Upper lobe of left lung (tissue), 6 donors: ENCODE data around the gene HDHD2. TPM values are rescaled to one million over a fixed set of nuclear protein-coding genes. Genes with fewer than 3 reads are reported as not detected.

Source experiments
- ATAC-seq, 2 donors: fragments of 200-7000 bp; cut with Tn5 transposase; one replicate each; pipeline ENCODE4 v1.9.1; 2022; ENCODE audit warnings: mild to moderate bottlenecking in 2 of 2, moderate library complexity in 2 of 2; ENCODE audit not compliant: low FRiP score in 2 of 2
- DNase-seq, 2 donors: peaks; one replicate each; pipeline ENCODE4 v3.0.0-alpha.2; 2019 to 2020
- H3K27ac ChIP-seq, 4 donors: fragments of 200-600 bp; sonication (generic); one replicate each; pipeline ENCODE4 v1.5.1; 2016 to 2019
- H3K27me3 ChIP-seq, 4 donors: fragments of 200-600 bp; sonication (generic); one replicate each; pipeline ENCODE4 v1.5.1; 2017 to 2019
- H3K36me3 ChIP-seq, 4 donors: fragments of 200-600 bp; sonication (generic); one replicate each; pipeline ENCODE4 v1.5.1; 2016 to 2019
- H3K4me1 ChIP-seq, 4 donors: fragments of 200-600 bp; sonication (generic); one replicate each; pipeline ENCODE4 v1.5.1; 2018 to 2019
- H3K4me3 ChIP-seq, 4 donors: fragments of 200-600 bp; sonication (generic); one replicate each; pipeline ENCODE4 v1.5.1; 2017 to 2019; ENCODE audit warnings: mild to moderate bottlenecking in 2 of 4, moderate library complexity in 1 of 4
- H3K9me3 ChIP-seq, 4 donors: fragments of 200-600 bp; sonication (generic); one replicate each; pipeline ENCODE4 v1.5.1; 2018 to 2019
- CTCF ChIP-seq, 6 experiments: fragments of 450-650 bp in 4 of 6; fragments of 200-600 bp in 2 of 6; sonication (generic) in 2 of 6; IDR thresholded peaks; one replicate each; pipeline ENCODE4 v1.5.1; 2016 to 2019; ENCODE audit warnings: antibody characterized with exemption in 6 of 6
- EP300 ChIP-seq, 4 donors: sonication (generic); formaldehyde crosslinking; IDR thresholded peaks; one replicate each; pipeline ENCODE4 v1.5.1; 2017; ENCODE audit warnings: antibody characterized with exemption in 4 of 4, control low read depth in 2 of 4
- POLR2A ChIP-seq, 4 donors: fragments of 450-650 bp; IDR thresholded peaks; one replicate each; pipeline ENCODE4 v1.5.1; 2016 to 2017; ENCODE audit warnings: antibody characterized with exemption in 4 of 4, mild to moderate bottlenecking in 2 of 4
- POLR2AphosphoS5 ChIP-seq, 2 donors: sonication (generic); formaldehyde crosslinking; IDR thresholded peaks; one replicate each; pipeline ENCODE4 v1.5.1; 2017; ENCODE audit warnings: antibody characterized with exemption in 2 of 2
- WGBS, 2 donors: methylation state at CpG; one replicate each; pipeline ENCODE4 v1.1.5; 2017 to 2018; 5-methylcytosine and 5-hydroxymethylcytosine counted together
- total RNA-seq, 6 donors: library from RNA; depleted of rRNA in 4 of 6; stranded (reverse); fragments of >200 nt in 4 of 6; gene quantifications; one replicate each; pipeline versions ENCODE4 v1.1.0 to v1.2.1, GENCODE V29; 2016 to 2021
- donor health status: DM: no; HTN: no; CAD: no; lungs with moderate emphysema.
- donor health status: DM: no; HTN: yes; CAD: no; lungs with severe emphysema.

The HDHD2 gene
- total RNA-seq, 6 donors from 2014 or later: 19.0 to 39.1 (median 32.1) TPM

- TF ChIP-seq POLR2A (IDR thresholded peaks at IDR 0.05): no peak
- no peak for TF ChIP-seq EP300 (IDR thresholded peaks at IDR 0.05)
- no peak for TF ChIP-seq POLR2AphosphoS5 (IDR thresholded peaks at IDR 0.05)
- no peak for TF ChIP-seq CTCF (IDR thresholded peaks at IDR 0.05)
- H3K9me3 ChIP-seq: no peaks in the 10 kb centered on the region
- no peaks in the 10 kb centered on the region for H3K27me3 ChIP-seq
- H3K4me3 ChIP-seq: no peak overlapping the region
- no peaks in the 10 kb centered on the region for H3K36me3 ChIP-seq
- 91 to 97% methylated on average over 3 of the region's 3 CpGs for WGBS, 2 donors
- ATAC-seq: no peak
- H3K27ac ChIP-seq: no peak overlapping the region
- no peak for DNase-seq
- H3K4me1 ChIP-seq: peaks cover 14 to 24% (median 17%) of the 10 kb centered on the region in 4 donors
These were observed 4.1 kb downstream of the HDHD2 start for GRCh38 chr18:47146206-47146605.

GRCh38 chr18:47143899-47144485, 6.3 kb downstream of the HDHD2 start:
- Histone ChIP-seq H3K9me3 (no peaks in the 10 kb centered on the region), H3K27me3 (no peaks in the 10 kb centered on the region), H3K27ac (no peak overlapping the region), H3K36me3 (no peaks in the 10 kb centered on the region), H3K4me3 (no peak overlapping the region), H3K4me1 (peaks cover 6 to 8% (median 7%) of the 10 kb centered on the region in 4 donors)
- no peak for TF ChIP-seq EP300 (IDR thresholded peaks at IDR 0.05)
- no peak for TF ChIP-seq POLR2AphosphoS5 (IDR thresholded peaks at IDR 0.05)
- TF ChIP-seq CTCF (IDR thresholded peaks at IDR 0.05): no peak
- TF ChIP-seq POLR2A (IDR thresholded peaks at IDR 0.05): no peak
- whole genome bisulfite sequencing, 2 donors: 92 to 93% methylated on average over 4 of the region's 4 CpGs
- DNase-seq: no peak
- ATAC-seq: no peak

GRCh38 chr18:47143153-47143552, 7.1 kb downstream of the HDHD2 start:
- ATAC-seq (no peak), DNase-seq (no peak)
- no peak overlapping the region for H3K27ac ChIP-seq
- H3K27me3 ChIP-seq: no peaks in the 10 kb centered on the region
- H3K4me1 ChIP-seq: peaks cover 0 to under 1% (median 0%) of the 10 kb centered on the region in 4 donors
- no peak overlapping the region for H3K4me3 ChIP-seq
- no peaks in the 10 kb centered on the region for H3K9me3 ChIP-seq
- TF ChIP-seq POLR2AphosphoS5 (IDR thresholded peaks at IDR 0.05): no peak
- no peaks in the 10 kb centered on the region for H3K36me3 ChIP-seq
- WGBS, 2 donors: 95 to 98% methylated on average over 5 of the region's 5 CpGs

GRCh38 chr18:47141289-47141688, 9.0 kb downstream of the HDHD2 start:
- peaks cover 0 to 1% (median under 1%) of the 10 kb centered on the region in 4 donors for H3K36me3 ChIP-seq
- no peaks in the 10 kb centered on the region for H3K9me3 ChIP-seq
- ATAC-seq: no peak
- DNase-seq: no peak
- no peaks in the 10 kb centered on the region for H3K27me3 ChIP-seq
- no peaks in the 10 kb centered on the region for H3K4me1 ChIP-seq
- no peak overlapping the region for H3K27ac ChIP-seq
- H3K4me3 ChIP-seq: no peak overlapping the region
- no peak for TF ChIP-seq POLR2A (IDR thresholded peaks at IDR 0.05)
- TF ChIP-seq EP300 (IDR thresholded peaks at IDR 0.05): no peak
- no peak for TF ChIP-seq CTCF (IDR thresholded peaks at IDR 0.05)
- no peak for TF ChIP-seq POLR2AphosphoS5 (IDR thresholded peaks at IDR 0.05)

GRCh38 chr18:47121146-47121545, 29.2 kb downstream of the HDHD2 start:
- H3K36me3 ChIP-seq: peaks cover 0 to 14% (median 0%) of the 10 kb centered on the region in 4 donors
- no peak for TF ChIP-seq POLR2A (IDR thresholded peaks at IDR 0.05)
- no peak for TF ChIP-seq POLR2AphosphoS5 (IDR thresholded peaks at IDR 0.05)
- TF ChIP-seq CTCF (IDR thresholded peaks at IDR 0.05): no peak
- TF ChIP-seq EP300 (IDR thresholded peaks at IDR 0.05): no peak
- 76 to 88% methylated on average over 3 of the region's 3 CpGs for WGBS, 2 donors
- H3K9me3 ChIP-seq: no peaks in the 10 kb centered on the region
- no peaks in the 10 kb centered on the region for H3K27me3 ChIP-seq
- no peak overlapping the region for H3K27ac ChIP-seq
- H3K4me3 ChIP-seq: no peak overlapping the region
- no peak for DNase-seq
- ATAC-seq: no peak
- H3K4me1 ChIP-seq: no peaks in the 10 kb centered on the region
